Measurements from ENCODE around the gene SLC38A2. TPM values are rescaled to one million over a fixed set of nuclear protein-coding genes. Genes with fewer than 3 reads are reported as not detected.

The SLC38A2 gene
- total RNA-seq, 3 donors from 2014 or later: 250 to 424 (median 399) TPM

GRCh38 chr12:46366771-46367170, 5.8 kb downstream of the SLC38A2 start:
- Histone ChIP-seq H3K9me3 (no peaks in the 10 kb centered on the region), H3K27ac (no peak overlapping the region), H3K4me1 (peaks cover 6 to 26% of the 10 kb centered on the region in 2 donors), H3K4me3 (peak overlapping the region; percentile 89 to 99 (median 97)), H3K27me3 (no peaks in the 10 kb centered on the region), H3K36me3 (peaks cover 21% of the 10 kb centered on the region)
- TF ChIP-seq POLR2AphosphoS5 (IDR thresholded peaks at IDR 0.05) (no peak), POLR2A (IDR thresholded peaks at IDR 0.05) (no peak), CTCF (IDR thresholded peaks at IDR 0.05) (no peak)
- intact Hi-C loops (cut with DNase I; ENCODE audit: low total_unique reads): no loop called here
- no peak for DNase-seq (ENCODE audit: low spot score in 2 of 2)

GRCh38 chr12:46365951-46366379, 6.6 kb downstream of the SLC38A2 start:
- Histone ChIP-seq H3K27ac (peak overlapping the region in 1 of 2 donors; percentile 8), H3K27me3 (no peaks in the 10 kb centered on the region), H3K36me3 (peaks cover 29% of the 10 kb centered on the region), H3K4me3 (peak overlapping the region; percentile 0 to 97 (median 23)), H3K9me3 (no peaks in the 10 kb centered on the region), H3K4me1 (peaks cover 6 to 26% of the 10 kb centered on the region in 2 donors)
- intact Hi-C loops (cut with DNase I; ENCODE audit: low total_unique reads): no loop called here
- TF ChIP-seq POLR2AphosphoS5 (IDR thresholded peaks at IDR 0.05) (no peak), POLR2A (IDR thresholded peaks at IDR 0.05) (no peak), CTCF (IDR thresholded peaks at IDR 0.05) (no peak)
- no peak for DNase-seq (ENCODE audit: low spot score in 2 of 2)

GRCh38 chr12:46364777-46365580, 7.6 kb downstream of the SLC38A2 start:
- Histone ChIP-seq H3K27me3 (no peaks in the 10 kb centered on the region), H3K36me3 (peaks cover 29% of the 10 kb centered on the region), H3K4me3 (peak overlapping the region in 2 of 3 donors; percentile 1 to 23), H3K27ac (peak overlapping the region; percentile 6 to 19), H3K9me3 (no peaks in the 10 kb centered on the region), H3K4me1 (peaks cover 6 to 26% of the 10 kb centered on the region in 2 donors)
- TF ChIP-seq CTCF (IDR thresholded peaks at IDR 0.05) (no peak), POLR2AphosphoS5 (IDR thresholded peaks at IDR 0.05) (no peak), POLR2A (IDR thresholded peaks at IDR 0.05) (no peak)
- no peak for DNase-seq (ENCODE audit: low spot score in 2 of 2)
- intact Hi-C loops (cut with DNase I; ENCODE audit: low total_unique reads): no loop called here

- peak overlapping the region in 1 of 2 donors; percentile 19 for H3K27ac ChIP-seq
- DNase-seq (ENCODE audit: low spot score in 2 of 2): no peak
- TF ChIP-seq POLR2A (IDR thresholded peaks at IDR 0.05) (no peak), CTCF (IDR thresholded peaks at IDR 0.05) (no peak), POLR2AphosphoS5 (IDR thresholded peaks at IDR 0.05) (no peak)
- H3K27me3 ChIP-seq: no peaks in the 10 kb centered on the region
- H3K9me3 ChIP-seq: no peaks in the 10 kb centered on the region
- intact Hi-C loops (cut with DNase I; ENCODE audit: low total_unique reads): no loop called here
- H3K4me3 ChIP-seq: peak overlapping the region in 2 of 3 donors; percentile 2 to 3
- H3K4me1 ChIP-seq: peaks cover 6 to 22% of the 10 kb centered on the region in 2 donors
- H3K36me3 ChIP-seq: peaks cover 29% of the 10 kb centered on the region
Observed at GRCh38 chr12:46364300-46364696, 8.3 kb downstream of the SLC38A2 start.

- Histone ChIP-seq H3K9me3 (no peaks in the 10 kb centered on the region), H3K4me1 (peaks cover under 1 to 16% of the 10 kb centered on the region in 2 donors), H3K27me3 (no peaks in the 10 kb centered on the region), H3K4me3 (peak overlapping the region in 2 of 3 donors; percentile 2 to 3), H3K36me3 (peaks cover 29% of the 10 kb centered on the region), H3K27ac (peak overlapping the region in 1 of 2 donors; percentile 16)
- DNase-seq (ENCODE audit: low spot score in 2 of 2): no peak
- intact Hi-C loops (cut with DNase I; ENCODE audit: low total_unique reads): no loop called here
- TF ChIP-seq CTCF (IDR thresholded peaks at IDR 0.05) (no peak), POLR2A (IDR thresholded peaks at IDR 0.05) (no peak), POLR2AphosphoS5 (IDR thresholded peaks at IDR 0.05) (no peak)
Observed at GRCh38 chr12:46363582-46364299, 8.8 kb downstream of the SLC38A2 start.
